GM21526 (cell line): ENCODE data around the gene PAEP.
"Not testable (repeated sequence)": the region's sequence is repeated elsewhere in the genome, so short reads cannot be mapped to it uniquely, and the experiment has no call there.

ENCODE experiments used
- ATAC-seq: cut with Tn5 transposase; IDR thresholded peaks from one replicate; pipeline ENCODE4 v1.9.1; 2021; ENCODE audit warnings: moderate library complexity; ENCODE audit not compliant: unreplicated experiment, low FRiP score

The PAEP gene

GRCh38 chr9:135561391-135562234, at the start of gene PAEP:
Gene PAEP, plus strand, starts transcription at chr9:135561756.
- no peak for ATAC-seq

GRCh38 chr9:135512241-135512603, 49.3 kb upstream of the PAEP start:
- ATAC-seq = no peak

DNA sequence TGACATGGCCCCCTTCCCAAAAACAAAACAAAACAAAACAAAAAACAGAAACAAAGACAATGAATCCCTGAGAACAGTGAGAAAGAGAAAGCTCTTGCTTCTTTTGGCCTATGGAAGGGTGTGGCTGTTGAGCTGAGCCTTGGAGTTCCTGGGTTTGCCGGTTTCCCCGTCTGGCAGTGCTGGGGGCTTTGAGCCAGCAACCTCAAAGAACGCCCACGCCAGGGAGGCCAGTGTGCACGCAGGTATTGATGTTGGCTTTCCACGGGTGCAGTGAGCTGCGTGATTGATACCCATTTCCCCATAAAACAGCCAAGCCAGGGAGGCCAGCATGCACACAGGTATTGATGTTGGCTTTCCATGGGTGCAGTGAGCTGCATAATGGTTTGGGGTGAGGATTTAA, 48.7 kb upstream of the PAEP start:
- no peak for ATAC-seq

DNA sequence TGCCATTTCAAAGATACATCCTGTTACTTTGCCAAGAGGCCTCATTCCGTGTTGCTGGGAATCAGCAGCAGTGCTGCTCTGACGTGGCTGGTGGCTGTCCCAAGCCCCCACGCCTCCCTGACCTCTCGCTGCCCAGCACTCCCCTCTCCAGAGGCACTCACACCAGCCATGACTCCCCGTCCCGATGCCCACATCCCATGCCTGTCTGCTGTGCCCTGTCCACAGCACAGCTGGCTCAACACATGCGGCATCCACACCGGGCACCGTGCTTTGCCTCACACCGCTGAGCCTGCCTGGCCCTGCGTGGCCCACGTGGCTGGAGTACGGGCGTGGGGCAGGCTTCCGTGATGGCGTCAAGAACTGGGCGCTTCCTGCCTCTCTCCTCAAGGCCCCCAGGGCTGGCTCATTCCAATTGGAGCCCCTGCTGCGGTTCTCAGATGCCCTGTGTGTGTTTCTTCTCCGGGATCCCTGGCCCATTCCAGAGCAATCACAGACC, 48.2 kb upstream of the PAEP start:
- ATAC-seq = no peak

DNA sequence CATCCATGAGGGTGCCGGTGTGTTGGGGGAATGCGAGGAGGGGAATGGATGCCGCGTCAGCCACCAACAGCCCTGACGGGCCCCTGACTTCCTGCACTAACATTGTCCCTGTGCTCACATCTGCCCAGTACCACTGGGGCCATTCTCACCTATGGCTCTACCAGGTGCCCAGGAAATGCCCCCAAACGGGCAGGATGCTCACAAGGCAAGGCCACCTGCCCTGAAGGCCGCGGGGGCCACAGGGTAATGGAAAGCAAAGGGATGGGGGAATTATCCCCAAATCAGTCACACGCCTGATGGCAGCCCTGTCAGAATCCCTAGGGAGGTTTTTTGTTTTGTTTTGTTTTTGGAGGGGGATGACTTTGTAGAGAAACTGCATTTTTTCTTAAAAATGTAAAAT, 47.6 kb upstream of the PAEP start:
- not testable (repeated sequence) for ATAC-seq

GRCh38 chr9:135514342-135515082, 47.0 kb upstream of the PAEP start:
- no peak for ATAC-seq

- ATAC-seq = no peak
Observed at GRCh38 chr9:135515083-135515951, 46.2 kb upstream of the PAEP start.

DNA sequence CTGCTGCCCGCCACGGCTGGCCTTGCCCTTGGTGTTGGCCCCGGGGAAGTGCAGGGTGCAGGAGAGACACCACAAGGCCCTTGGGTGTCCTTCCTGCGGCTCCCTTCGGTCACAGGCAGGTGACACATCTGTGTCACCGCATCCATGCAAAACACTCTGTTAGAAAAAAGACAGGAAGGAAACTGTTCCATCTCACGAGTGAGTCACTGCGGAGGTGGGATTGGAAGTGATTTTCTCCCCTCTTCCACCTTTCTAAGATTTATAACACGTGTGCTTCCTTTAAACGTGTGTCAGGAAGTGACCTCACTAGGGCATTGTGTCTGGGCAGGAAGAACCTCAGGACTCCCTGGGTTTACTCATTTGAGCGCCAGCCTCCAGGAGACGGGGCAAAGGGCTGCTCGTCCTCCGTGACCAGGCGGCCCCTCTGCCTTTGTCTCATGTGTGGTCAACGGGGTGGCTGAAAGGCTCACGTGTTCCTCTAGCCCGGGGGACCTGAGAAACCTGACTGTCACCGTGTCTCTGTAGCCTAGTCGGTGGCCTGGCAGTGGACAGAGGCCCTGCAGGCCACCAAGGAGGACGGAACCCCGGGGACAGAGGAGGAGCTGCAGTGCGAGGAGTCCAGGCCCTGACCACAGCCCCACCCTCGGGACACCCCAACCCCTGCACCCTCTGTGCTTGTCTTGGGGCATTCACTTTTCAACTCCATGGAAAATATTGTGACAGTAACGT, 45.3 kb upstream of the PAEP start:
- no peak for ATAC-seq

DNA sequence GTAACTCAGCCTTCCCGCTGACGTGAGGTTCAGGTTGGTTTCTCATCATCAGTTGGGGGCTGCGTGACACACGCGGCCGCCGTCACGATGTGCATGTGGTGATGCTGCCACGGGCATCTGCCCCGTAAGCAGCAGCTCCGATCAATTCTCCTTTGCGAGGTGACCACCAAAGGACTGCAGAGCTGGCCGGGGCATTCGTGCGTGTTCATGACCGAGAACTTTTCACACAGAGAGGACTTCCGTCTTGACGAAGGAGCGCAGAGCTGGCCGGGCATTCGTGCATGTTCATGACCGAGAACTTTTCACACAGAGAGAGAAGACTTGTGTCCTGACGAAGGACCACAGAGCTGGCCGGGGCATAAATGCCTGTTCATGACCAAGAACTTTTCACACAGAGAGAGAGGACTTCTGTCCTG, 44.1 kb upstream of the PAEP start:
- no peak for ATAC-seq

- no peak for ATAC-seq
Observed at GRCh38 chr9:135519179-135519971, 42.2 kb upstream of the PAEP start.

GRCh38 chr9:135520916-135521607, 40.5 kb upstream of the PAEP start, which contains the start of gene LCN1:
Gene LCN1, plus strand, starts transcription at chr9:135521440. Its CDS starts 58 bp downstream, at chr9:135521498.
- no peak for ATAC-seq

- ATAC-seq = no peak
Observed at GRCh38 chr9:135521608-135522095, 39.9 kb upstream of the PAEP start.

DNA sequence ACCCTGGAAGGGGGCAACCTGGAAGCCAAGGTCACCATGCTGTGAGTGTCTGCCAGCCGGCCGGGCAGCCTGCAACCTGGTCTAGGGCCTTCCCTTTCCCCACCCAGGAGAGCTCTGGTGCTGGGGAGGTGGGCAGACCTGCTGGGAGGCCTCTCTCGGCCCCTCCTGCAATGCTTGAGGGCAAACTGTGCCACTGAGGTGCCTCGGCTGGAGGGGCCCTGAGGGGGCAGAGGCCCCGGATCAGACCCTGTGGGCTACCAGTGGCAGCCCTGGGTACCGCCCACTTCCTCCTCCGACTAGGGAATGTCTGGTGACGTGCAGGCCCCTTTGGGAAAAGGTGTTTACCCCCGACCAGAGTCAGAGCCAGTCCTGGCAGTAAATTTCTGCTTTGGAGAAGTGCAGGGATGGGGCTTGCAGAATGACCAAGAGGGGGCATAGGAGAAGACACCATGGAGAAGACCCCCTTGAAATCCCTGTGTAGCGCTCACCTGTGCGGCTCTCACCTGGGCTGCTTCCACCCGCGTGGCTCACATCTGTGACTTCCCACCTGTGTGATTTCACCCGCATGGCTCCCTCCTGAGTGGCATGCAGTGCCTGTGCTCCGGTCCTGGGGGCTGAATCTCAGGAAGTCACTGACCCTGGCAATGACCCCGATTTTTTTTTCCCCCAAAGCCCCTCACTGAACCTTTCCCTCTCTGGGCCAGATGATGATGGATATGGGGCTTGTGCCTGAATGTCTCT, 39.2 kb upstream of the PAEP start:
- no peak for ATAC-seq

GRCh38 chr9:135522931-135523330, 38.6 kb upstream of the PAEP start:
- no peak for ATAC-seq

DNA sequence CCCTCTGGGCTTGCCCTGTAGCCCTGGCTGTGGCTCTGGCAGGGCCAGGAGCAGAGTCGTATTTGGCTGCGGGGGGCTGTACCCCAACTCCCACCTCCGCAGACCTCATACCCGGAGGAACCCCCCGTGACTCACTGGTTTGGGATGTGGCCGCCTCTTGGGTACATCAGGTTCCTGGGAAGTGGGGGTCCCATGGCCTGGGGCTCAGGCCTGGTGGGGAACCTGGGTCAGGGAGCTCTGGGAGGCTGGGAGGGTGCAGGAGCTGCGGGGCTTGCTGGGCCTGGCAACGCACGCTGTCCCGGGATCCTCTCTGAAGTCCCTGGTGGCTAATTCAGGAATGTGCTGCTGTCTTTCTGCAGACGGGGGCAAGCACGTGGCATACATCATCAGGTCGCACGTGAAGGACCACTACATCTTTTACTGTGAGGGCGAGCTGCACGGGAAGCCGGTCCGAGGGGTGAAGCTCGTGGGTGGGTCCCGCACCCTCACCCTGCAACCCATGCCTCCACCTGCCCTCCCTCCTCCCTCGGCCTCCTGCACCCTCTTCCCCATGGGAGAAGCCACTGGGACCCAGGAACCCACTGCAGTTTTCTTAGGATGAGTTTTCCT, 37.9 kb upstream of the PAEP start:
- no peak for ATAC-seq

DNA sequence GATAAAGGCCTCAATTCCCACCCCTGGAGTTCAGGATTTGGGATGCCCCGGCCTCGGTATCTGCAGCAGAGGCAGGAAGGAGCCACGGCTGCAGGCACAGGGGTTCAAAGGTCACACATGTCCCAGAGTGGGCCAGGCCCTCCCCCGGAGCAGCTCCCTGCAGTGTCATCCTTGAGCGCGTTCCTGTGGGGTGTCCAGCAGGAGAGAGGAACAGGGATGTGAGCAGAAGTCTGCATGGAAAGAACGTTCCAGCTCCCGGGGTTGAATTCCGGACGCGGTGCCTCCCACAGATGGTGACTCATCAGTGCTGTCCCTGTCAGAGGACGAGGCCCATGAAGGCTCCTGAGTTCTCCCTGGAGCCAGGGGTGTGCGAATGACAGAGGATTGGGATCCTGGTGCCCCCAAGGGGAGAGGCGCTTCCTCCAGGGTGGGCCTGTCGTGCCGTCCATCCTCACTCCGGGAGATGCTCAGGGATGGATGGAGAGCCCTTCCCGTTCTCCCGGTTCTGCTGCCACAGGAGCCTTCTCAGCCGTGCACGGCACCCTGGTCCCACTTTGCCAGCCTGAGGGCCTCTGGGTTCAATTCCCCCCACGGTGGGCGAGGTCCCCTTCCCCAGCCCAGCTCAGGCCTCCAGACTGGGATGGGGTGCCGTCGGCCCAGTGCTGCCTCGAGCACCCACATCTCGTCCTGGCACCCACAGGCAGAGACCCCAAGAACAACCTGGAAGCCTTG, 37.3 kb upstream of the PAEP start:
- no peak for ATAC-seq
